HG03439 (cell line): ENCODE measurements around the gene PEPD.

Source experiments
- ATAC-seq: cut with Tn5 transposase; IDR thresholded peaks from one replicate; pipeline ENCODE4 v1.9.1; 2021; ENCODE audit warnings: mild to moderate bottlenecking, moderate library complexity; ENCODE audit not compliant: unreplicated experiment

The PEPD gene

GRCh38 chr19:33512580-33513137, 8.9 kb downstream of the PEPD start:
- ATAC-seq = no peak

GRCh38 chr19:33512021-33512420, 9.6 kb downstream of the PEPD start:
- no peak for ATAC-seq

DNA sequence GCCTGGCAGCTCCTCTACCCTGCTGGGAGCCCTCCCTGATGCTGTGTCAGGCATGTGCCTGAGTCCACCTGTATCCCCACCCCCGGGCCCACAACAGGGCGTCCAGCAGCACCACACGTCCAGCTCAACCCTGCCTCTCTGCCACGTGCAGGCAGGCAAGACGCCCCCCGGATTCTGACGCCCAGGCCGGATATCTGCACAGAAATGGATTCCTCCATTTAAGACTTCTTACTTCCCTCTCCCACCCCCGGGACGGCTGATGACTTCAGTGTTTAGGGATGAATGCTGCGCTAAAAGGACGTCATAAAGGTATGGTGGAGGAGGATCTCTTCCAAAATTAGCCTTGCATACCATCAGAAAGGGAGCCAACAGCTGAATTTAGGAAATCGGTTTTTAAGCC, 10.2 kb downstream of the PEPD start:
- ATAC-seq = no peak

DNA sequence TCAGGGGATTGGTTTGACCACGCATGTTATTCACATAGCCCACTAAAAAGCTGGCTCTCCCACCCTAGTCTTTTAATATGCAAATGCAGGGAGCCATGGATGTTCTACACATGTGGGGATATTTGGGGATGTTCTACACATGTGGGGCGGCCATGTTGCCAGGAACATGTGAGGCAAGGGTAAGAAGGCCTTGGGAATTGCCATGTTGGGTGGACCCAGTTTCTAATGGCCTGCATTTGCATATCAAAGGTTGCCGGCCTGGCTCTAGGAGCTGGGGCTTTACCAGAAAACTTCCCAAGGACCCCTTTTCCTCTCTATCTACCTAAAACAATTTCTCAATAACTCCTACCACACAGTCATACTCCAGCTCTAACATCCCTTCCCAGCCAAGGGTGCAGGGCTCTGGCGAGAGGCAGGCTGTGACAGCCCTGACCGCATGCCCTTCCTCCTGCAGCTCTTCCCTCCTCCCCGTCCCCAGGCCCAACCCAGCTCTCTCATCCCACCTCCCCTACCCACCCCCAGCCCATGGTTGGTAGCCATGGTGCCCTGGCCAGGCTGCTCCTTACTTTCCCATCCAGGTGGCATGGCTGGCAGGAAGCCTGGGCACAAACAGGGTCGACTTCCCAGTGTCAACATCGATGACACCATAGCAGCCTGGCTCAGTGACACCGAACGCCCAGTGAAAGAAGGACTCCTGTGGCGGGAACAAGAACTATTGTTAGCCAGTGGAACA, 11.0 kb downstream of the PEPD start:
- no peak for ATAC-seq

- ATAC-seq = no peak
These were observed 11.8 kb downstream of the PEPD start for GRCh38 chr19:33509774-33510173.

DNA sequence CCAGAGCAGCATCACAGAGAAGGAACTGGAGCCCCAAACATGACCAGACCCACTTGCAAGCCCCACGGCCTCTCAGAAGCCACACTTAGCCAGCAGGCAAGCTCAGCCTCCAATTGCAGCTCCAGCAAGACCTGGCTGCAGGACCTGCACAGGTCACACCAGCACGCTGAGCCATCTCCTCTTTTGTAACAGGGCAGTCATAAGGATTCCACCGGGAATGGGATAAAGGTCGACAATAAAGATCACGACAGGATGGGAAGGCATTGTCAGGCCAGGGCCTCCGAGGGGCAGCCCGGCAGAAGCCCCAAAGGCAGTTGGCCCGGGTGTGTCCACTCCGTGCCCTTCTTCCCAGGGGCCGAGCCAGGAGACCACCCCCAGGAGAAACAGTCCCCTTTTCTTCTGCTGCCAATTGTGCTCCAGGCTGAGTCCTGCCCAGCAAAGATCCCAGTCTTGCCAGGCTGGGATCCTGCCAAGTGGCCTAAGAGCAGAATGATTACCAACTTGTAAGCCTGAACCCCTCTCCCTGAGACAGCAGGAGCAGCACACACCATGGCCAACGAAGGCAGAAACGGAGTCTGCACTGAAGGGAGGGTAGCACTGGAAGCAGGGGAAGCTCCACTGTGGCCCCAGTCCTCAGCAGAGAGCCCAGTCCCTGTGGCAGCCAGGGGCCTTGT, 12.5 kb downstream of the PEPD start:
- no peak for ATAC-seq

- ATAC-seq = no peak
These were observed 13.2 kb downstream of the PEPD start for GRCh38 chr19:33508431-33508830.

GRCh38 chr19:33508009-33508408, 13.6 kb downstream of the PEPD start:
- no peak for ATAC-seq

GRCh38 chr19:33507021-33507956, 14.3 kb downstream of the PEPD start:
- ATAC-seq = no peak

- no peak for ATAC-seq
These were observed 15.1 kb downstream of the PEPD start for GRCh38 chr19:33506498-33506897.

- ATAC-seq = no peak
These were observed 15.8 kb downstream of the PEPD start for GRCh38 chr19:33505823-33506222.

DNA sequence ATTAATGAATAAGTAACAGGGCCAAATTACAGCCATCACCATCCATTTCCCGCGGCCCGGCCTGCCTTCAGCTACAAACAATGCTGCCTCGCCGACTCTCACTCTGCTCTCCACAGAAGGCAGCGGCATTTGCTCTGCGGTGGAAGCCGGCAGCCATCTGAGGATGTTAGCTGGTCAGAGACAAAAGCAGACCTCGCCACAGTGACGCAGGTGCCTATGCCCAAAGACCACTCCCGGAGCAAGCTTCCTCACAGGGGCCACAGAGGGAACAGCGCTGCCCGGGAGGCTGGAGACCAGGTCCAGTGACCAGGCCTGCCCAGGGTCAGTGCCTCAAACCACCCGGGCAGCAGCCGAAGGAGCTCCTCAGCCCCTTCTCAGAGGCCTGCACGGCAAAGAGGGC, 16.4 kb downstream of the PEPD start:
- no peak for ATAC-seq

DNA sequence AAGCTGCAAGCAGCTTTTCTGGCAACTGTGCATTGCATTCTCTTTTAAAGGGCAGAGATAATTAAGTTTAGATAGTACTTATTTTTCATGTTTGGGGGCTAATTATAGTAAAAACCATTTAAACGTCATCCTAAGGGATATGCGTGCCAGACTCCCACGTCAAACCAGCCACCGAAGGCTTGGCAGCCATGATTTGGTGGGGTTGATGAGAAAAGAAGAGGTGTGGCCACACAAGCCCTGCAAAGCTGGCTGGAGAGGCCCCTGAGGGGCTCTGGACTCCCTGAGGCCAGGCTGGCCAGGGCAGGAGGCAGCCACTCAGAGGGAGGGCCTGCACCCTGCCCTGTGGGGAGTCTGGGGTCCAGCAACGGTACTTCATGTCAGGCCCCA, 17.5 kb downstream of the PEPD start:
- no peak for ATAC-seq

DNA sequence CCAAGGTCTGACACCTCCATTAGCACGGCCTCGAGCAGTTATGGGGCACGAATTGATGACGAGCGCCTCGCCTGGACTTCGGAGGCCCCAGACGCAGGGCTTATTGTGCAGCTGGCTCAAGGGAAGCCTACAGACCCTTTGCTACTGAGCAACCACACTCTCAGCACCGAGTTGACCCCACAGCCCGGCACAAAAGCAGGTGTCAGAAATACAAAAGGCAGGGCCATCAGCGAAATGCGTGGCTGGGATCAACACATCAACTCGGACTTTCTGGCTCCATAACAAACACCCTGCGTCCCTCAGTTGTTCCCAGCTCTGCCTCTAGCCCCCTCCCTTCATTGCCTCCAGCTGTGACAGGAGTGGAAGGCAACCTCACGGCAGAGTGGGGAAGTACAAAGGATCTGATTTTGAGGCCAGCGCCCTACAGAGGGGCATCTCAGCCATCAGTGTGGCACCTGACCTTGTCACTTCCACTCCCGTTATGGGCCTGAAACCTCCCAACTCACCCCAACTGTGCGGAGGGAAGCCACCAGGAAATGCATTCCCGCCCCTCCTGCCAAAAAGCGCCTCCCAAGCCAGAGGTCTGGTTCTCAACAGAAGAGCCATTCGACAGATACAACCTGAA, 18.0 kb downstream of the PEPD start:
- no peak for ATAC-seq

DNA sequence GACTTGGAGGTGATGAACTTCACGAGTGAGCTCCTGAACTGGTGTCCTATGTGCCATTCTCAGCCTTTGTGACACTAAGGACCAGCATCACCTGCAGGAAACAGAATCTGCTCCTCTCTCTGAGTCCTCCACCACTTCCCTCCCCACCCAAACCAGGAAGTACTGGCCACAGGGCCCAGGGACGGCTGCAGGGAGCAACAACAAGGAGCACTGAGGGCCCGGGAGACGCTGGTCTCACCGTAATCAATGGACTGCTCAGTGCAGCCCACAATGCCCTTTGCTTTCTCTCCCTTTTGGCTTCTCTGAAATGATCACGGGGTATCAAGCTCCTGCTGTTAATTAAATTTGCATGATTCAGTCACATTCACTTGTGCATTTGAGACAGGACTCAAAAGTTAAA, 18.6 kb downstream of the PEPD start:
- ATAC-seq = no peak

- ATAC-seq = no peak
These were observed 19.1 kb downstream of the PEPD start for GRCh38 chr19:33502521-33502920.

GRCh38 chr19:33501693-33502356, 19.8 kb downstream of the PEPD start:
- no peak for ATAC-seq

DNA sequence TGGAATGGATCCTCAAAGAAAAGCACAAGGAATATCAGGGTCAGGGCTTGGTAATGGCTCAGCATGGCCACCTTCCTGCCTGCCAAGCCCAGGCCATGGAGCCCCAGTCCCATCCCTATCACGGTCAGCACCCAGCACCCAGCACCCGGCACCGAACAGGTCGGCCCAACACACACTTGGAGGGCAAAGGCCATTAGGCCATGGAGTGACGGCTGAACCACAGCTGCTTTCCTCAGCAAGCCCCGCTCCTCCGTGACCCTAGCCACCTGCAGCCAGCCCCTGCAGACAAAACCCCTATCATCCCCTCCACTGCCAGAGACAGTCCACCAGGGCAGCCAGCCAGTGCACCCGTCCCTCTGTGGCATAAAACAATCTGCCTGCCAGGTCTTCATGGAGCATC, 20.6 kb downstream of the PEPD start:
- ATAC-seq = no peak

- ATAC-seq = no peak
These were observed 21.0 kb downstream of the PEPD start for GRCh38 chr19:33500586-33500985.
